ENCODE measurements around the gene AGXT.

Gene AGXT

GRCh38 chr2:240900141-240900860, 31.7 kb downstream of the AGXT start:
- no peaks in the 10 kb centered on the region for H3K9me3 ChIP-seq (ENCODE audit: low read depth, low read length)
- TF ChIP-seq EZH2 (IDR thresholded peaks at IDR 0.05) (no peak), POLR2AphosphoS5 (IDR thresholded peaks at IDR 0.05; ENCODE audit: borderline replicate concordance, low read depth, low read length) (no peak), FOXP2 (optimal IDR thresholded peaks at IDR 0.05; ENCODE audit: control extremely low read depth, extremely low read length, insufficient read depth) (no peak)
- H3K27ac ChIP-seq, result no peak overlapping the region
- H3K36me3 ChIP-seq (ENCODE audit: insufficient read depth, low read length), result no peaks in the 10 kb centered on the region
- no peak overlapping the region for H3K4me3 ChIP-seq
- no peak overlapping the region for H3K9ac ChIP-seq (ENCODE audit: insufficient read length)
- no peak for DNase-seq (ENCODE audit: low read depth, low spot score)

GRCh38 chr2:240901986-240902614, 33.5 kb downstream of the AGXT start:
- Histone ChIP-seq H3K9ac (ENCODE audit: insufficient read length) (no peak overlapping the region), H3K9me3 (ENCODE audit: low read depth, low read length) (no peaks in the 10 kb centered on the region), H3K4me3 (no peak overlapping the region), H3K36me3 (ENCODE audit: insufficient read depth, low read length) (no peaks in the 10 kb centered on the region), H3K27ac (no peak overlapping the region)
- no peak for DNase-seq (ENCODE audit: low read depth, low spot score)
- TF ChIP-seq FOXP2 (optimal IDR thresholded peaks at IDR 0.05; ENCODE audit: control extremely low read depth, extremely low read length, insufficient read depth) (no peak), EZH2 (IDR thresholded peaks at IDR 0.05) (no peak), POLR2AphosphoS5 (IDR thresholded peaks at IDR 0.05; ENCODE audit: borderline replicate concordance, low read depth, low read length) (no peak)

GRCh38 chr2:240902615-240903041, 34.0 kb downstream of the AGXT start:
- H3K9me3 ChIP-seq (ENCODE audit: low read depth, low read length), result no peaks in the 10 kb centered on the region

GRCh38 chr2:240903191-240904060, 34.8 kb downstream of the AGXT start:
- Histone ChIP-seq H3K9me3 (ENCODE audit: low read depth, low read length) (no peaks in the 10 kb centered on the region), H3K4me3 (no peak overlapping the region), H3K36me3 (ENCODE audit: insufficient read depth, low read length) (no peaks in the 10 kb centered on the region), H3K9ac (ENCODE audit: insufficient read length) (no peak overlapping the region), H3K27ac (no peak overlapping the region)
- TF ChIP-seq FOXP2 (optimal IDR thresholded peaks at IDR 0.05; ENCODE audit: control extremely low read depth, extremely low read length, insufficient read depth) (no peak), POLR2AphosphoS5 (IDR thresholded peaks at IDR 0.05; ENCODE audit: borderline replicate concordance, low read depth, low read length) (no peak), EZH2 (IDR thresholded peaks at IDR 0.05) (no peak)
- DNase-seq (ENCODE audit: low read depth, low spot score), result no peak

More at GRCh38 chr2:240902615-240903041, 34.0 kb downstream of the AGXT start:
- H3K36me3 ChIP-seq (ENCODE audit: insufficient read depth, low read length), result no peaks in the 10 kb centered on the region
- TF ChIP-seq FOXP2 (optimal IDR thresholded peaks at IDR 0.05; ENCODE audit: control extremely low read depth, extremely low read length, insufficient read depth), result no peak
- TF ChIP-seq EZH2 (IDR thresholded peaks at IDR 0.05), result no peak
- no peak for TF ChIP-seq POLR2AphosphoS5 (IDR thresholded peaks at IDR 0.05; ENCODE audit: borderline replicate concordance, low read depth, low read length)
- no peak for DNase-seq (ENCODE audit: low read depth, low spot score)
- no peak overlapping the region for H3K4me3 ChIP-seq
- no peak overlapping the region for H3K9ac ChIP-seq (ENCODE audit: insufficient read length)
- no peak overlapping the region for H3K27ac ChIP-seq

GRCh38 chr2:240904216-240905175, 35.9 kb downstream of the AGXT start:
- H3K4me3 ChIP-seq, result no peak overlapping the region
- H3K9ac ChIP-seq (ENCODE audit: insufficient read length), result no peak overlapping the region
- TF ChIP-seq FOXP2 (optimal IDR thresholded peaks at IDR 0.05; ENCODE audit: control extremely low read depth, extremely low read length, insufficient read depth), result no peak
- no peak for TF ChIP-seq POLR2AphosphoS5 (IDR thresholded peaks at IDR 0.05; ENCODE audit: borderline replicate concordance, low read depth, low read length)
- TF ChIP-seq EZH2 (IDR thresholded peaks at IDR 0.05), result no peak
- H3K36me3 ChIP-seq (ENCODE audit: insufficient read depth, low read length), result no peaks in the 10 kb centered on the region
- H3K27ac ChIP-seq, result no peak overlapping the region
- DNase-seq (ENCODE audit: low read depth, low spot score), result no peak
- H3K9me3 ChIP-seq (ENCODE audit: low read depth, low read length), result no peaks in the 10 kb centered on the region

- Histone ChIP-seq H3K9me3 (ENCODE audit: low read depth, low read length) (no peaks in the 10 kb centered on the region), H3K4me3 (no peak overlapping the region), H3K27ac (no peak overlapping the region), H3K36me3 (ENCODE audit: insufficient read depth, low read length) (no peaks in the 10 kb centered on the region), H3K9ac (ENCODE audit: insufficient read length) (no peak overlapping the region)
- TF ChIP-seq EZH2 (IDR thresholded peaks at IDR 0.05) (no peak), POLR2AphosphoS5 (IDR thresholded peaks at IDR 0.05; ENCODE audit: borderline replicate concordance, low read depth, low read length) (no peak)
- DNase-seq (ENCODE audit: low read depth, low spot score), result no peak
Measured at GRCh38 chr2:240905176-240905781, 36.7 kb downstream of the AGXT start.

GRCh38 chr2:240906141-240906910, 37.7 kb downstream of the AGXT start, which contains the start of gene CROCC2:
CROCC2 (plus strand) TSS chr2:240906336; CDS start chr2:240906514, 178 bp downstream.
- H3K36me3 ChIP-seq (ENCODE audit: insufficient read depth, low read length), result no peaks in the 10 kb centered on the region
- no peak for TF ChIP-seq FOXP2 (optimal IDR thresholded peaks at IDR 0.05; ENCODE audit: control extremely low read depth, extremely low read length, insufficient read depth)
- TF ChIP-seq EZH2 (IDR thresholded peaks at IDR 0.05), result no peak
- no peak for TF ChIP-seq POLR2AphosphoS5 (IDR thresholded peaks at IDR 0.05; ENCODE audit: borderline replicate concordance, low read depth, low read length)
- H3K9me3 ChIP-seq (ENCODE audit: low read depth, low read length), result no peaks in the 10 kb centered on the region
- no peak within 1 kb of the TSS for H3K27ac ChIP-seq
- H3K4me3 ChIP-seq, result no peak within 1 kb of the TSS
- H3K9ac ChIP-seq (ENCODE audit: insufficient read length), result no peak within 1 kb of the TSS
- DNase-seq (ENCODE audit: low read depth, low spot score), result no peak
